ENCODE results near the gene GALNTL6.

- no peak for TF ChIP-seq CTCF (IDR thresholded peaks at IDR 0.05)
- TF ChIP-seq POLR2A (IDR thresholded peaks at IDR 0.05) = no peak
Measured at GRCh38 chr4:172957216-172957615, 1144.0 kb downstream of the GALNTL6 start.

All from testis (tissue), 2 donors.